GM19463 (cell line): ENCODE measurements around the gene LIMA1.
A peak's percentile ranks its signal among the peaks of the same experiment; 100 is the strongest.
"Not testable (repeated sequence)": the region's sequence is repeated elsewhere in the genome, so short reads cannot be mapped to it uniquely, and the experiment has no call there.

Experiments
- ATAC-seq: cut with Tn5 transposase; IDR thresholded peaks from one replicate; pipeline ENCODE4 v1.9.1; 2021; ENCODE audit warnings: mild to moderate bottlenecking, moderate library complexity; ENCODE audit not compliant: unreplicated experiment

LIMA1 gene

GRCh38 chr12:50221228-50222008 is 61.9 kb downstream of the LIMA1 start:
- no peak for ATAC-seq

GRCh38 chr12:50220363-50220995 is 62.8 kb downstream of the LIMA1 start:
- ATAC-seq, result peak; percentile 61

GRCh38 chr12:50219544-50219943 is 63.8 kb downstream of the LIMA1 start:
- ATAC-seq, result no peak

- ATAC-seq, result not testable (repeated sequence)
These were observed 64.3 kb downstream of the LIMA1 start for GRCh38 chr12:50219001-50219400.

- no peak for ATAC-seq
These were observed 64.9 kb downstream of the LIMA1 start for GRCh38 chr12:50218386-50218785.

- ATAC-seq, result no peak
These were observed 66.1 kb downstream of the LIMA1 start for GRCh38 chr12:50217202-50217601.

- no peak for ATAC-seq
These were observed 68.3 kb downstream of the LIMA1 start for GRCh38 chr12:50215033-50215432.

GRCh38 chr12:50214018-50214417 is 69.3 kb downstream of the LIMA1 start:
- ATAC-seq, result no peak

GRCh38 chr12:50213439-50213838 is 69.9 kb downstream of the LIMA1 start:
- no peak for ATAC-seq

GRCh38 chr12:50212071-50212467 is 71.3 kb downstream of the LIMA1 start:
- no peak for ATAC-seq

GRCh38 chr12:50211392-50212070 is 71.8 kb downstream of the LIMA1 start:
- ATAC-seq, result no peak

- no peak for ATAC-seq
These were observed 75.9 kb downstream of the LIMA1 start for GRCh38 chr12:50207424-50207823.

- no peak for ATAC-seq
These were observed 77.7 kb downstream of the LIMA1 start for GRCh38 chr12:50205648-50206047.

GRCh38 chr12:50203691-50204090 is 79.6 kb downstream of the LIMA1 start:
- ATAC-seq, result no peak

GRCh38 chr12:50201987-50202521 is 81.3 kb downstream of the LIMA1 start:
- ATAC-seq, result no peak

GRCh38 chr12:50200552-50201273 is 82.6 kb downstream of the LIMA1 start:
- ATAC-seq, result no peak

GRCh38 chr12:50198829-50199228 is 84.5 kb downstream of the LIMA1 start:
- no peak for ATAC-seq

GRCh38 chr12:50197297-50197727 is 86.0 kb downstream of the LIMA1 start:
- no peak for ATAC-seq

- ATAC-seq, result no peak
These were observed 86.8 kb downstream of the LIMA1 start for GRCh38 chr12:50196537-50196936.

- no peak for ATAC-seq
These were observed 87.5 kb downstream of the LIMA1 start for GRCh38 chr12:50195832-50196231.

GRCh38 chr12:50192908-50193307 is 90.4 kb downstream of the LIMA1 start:
- no peak for ATAC-seq
